ENCODE measurements around the gene SELPLG. TPM values are rescaled to one million over a fixed set of nuclear protein-coding genes. Genes with fewer than 3 reads are reported as not detected.

Gene SELPLG
- 0.08 and 0.46 TPM in 2 replicates for total RNA-seq

GRCh38 chr12:108633534-108634248 lies at the start of gene SELPLG:
Gene SELPLG, minus strand, starts transcription at chr12:108633894. Its CDS starts 9,587 bp downstream, at chr12:108624307.

GRCh38 chr12:108597559-108598471 lies 35.9 kb downstream of the SELPLG start, which contains the start of gene TMEM119:
Gene TMEM119, minus strand, starts transcription at chr12:108598084. Its CDS starts 5,701 bp downstream, at chr12:108592383.

Other genes with a start within 250 kb of the SELPLG start
- 2.0 and 2.4 TPM in 2 replicates for gene FICD, start 118.6 kb downstream of the SELPLG start, total RNA-seq
- 26.6 and 49.3 TPM in 2 replicates for gene SART3, start 72.7 kb downstream of the SELPLG start, total RNA-seq
- gene ISCU, start 71.3 kb downstream of the SELPLG start, total RNA-seq: 125 and 139 TPM in 2 replicates
- gene TMEM119, start 35.8 kb downstream of the SELPLG start, total RNA-seq: 0.08 and 0.49 TPM in 2 replicates
- gene CORO1C, start 97.6 kb upstream of the SELPLG start, total RNA-seq: 77.1 and 99.5 TPM in 2 replicates
- gene SSH1, start 223.7 kb upstream of the SELPLG start, total RNA-seq: 19.0 and 24.3 TPM in 2 replicates
- not detected in 2 replicates for gene DAO, start 246.2 kb upstream of the SELPLG start, total RNA-seq

Measured in hair follicular keratinocyte (primary cell).